ENCODE data around the gene ABRACL.
"Not testable (repeated sequence)": the region's sequence is repeated elsewhere in the genome, so short reads cannot be mapped to it uniquely, and the experiment has no call there.

Gene ABRACL, protein sequence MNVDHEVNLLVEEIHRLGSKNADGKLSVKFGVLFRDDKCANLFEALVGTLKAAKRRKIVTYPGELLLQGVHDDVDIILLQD

DNA sequence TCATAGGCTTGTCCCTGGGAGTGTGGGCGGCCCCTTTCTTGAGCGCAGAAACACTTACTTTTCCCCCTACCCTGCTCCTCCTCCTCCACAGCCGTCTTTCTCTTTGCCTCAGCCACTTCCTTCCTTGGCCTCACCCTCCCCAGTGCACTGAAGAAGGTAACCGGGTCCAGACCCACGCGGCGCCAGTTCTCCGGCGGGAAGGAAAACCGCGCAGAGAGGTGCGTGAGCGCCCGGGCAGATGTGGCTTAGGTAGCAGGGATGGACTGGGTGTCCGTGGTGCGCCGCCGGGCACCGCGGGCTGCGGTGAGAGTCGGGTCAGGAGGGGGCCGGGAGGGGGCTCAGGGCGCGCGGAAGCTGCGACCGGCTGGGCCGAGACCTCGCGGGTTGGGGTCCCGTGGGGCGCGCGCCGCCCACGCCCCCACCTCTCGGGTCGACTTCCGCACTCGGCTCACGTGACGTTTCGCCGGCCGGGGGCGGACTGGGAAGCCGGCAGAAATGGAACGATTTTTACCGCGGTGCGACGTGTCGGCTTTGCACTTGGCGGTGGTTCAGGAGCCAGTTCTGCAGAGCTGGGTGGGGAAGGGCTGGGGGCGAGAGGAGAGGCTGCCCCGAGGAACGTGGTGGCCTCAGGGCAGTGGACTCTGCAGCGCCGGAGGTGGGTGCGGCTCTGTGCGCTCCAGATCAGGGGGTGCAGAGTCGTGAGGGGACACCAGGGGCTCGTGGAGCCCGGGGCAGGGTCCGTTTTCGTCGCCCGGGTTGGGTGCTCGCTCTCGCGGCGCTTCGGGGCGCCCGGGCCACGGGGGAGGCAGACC lies at the start of gene ABRACL:
Gene ABRACL (plus strand): TSS at position 88 of the 812 bp plus-strand sequence. CDS start 5,416 bp downstream, outside the sequence.
- peak; percentile 93 for DNase-seq

DNA sequence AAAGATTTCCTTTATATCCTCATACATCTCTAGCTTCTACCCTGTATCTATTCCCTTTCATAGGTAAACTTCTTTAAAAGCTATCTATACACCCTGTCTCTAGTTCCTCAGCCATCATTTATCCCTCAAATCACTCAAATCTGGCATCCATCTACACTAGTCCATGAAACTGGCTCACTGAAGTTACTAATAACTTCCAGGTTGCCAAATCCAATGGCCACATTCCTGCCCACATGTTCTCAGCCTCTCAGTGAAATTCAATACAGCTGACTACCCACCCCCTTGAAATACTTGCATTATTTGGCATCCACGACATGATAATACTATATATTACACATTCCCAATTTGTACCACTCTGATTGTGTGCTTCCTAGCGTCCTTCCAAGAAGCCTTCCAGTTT lies 49.2 kb upstream of the ABRACL start:
- no peak for DNase-seq

DNA sequence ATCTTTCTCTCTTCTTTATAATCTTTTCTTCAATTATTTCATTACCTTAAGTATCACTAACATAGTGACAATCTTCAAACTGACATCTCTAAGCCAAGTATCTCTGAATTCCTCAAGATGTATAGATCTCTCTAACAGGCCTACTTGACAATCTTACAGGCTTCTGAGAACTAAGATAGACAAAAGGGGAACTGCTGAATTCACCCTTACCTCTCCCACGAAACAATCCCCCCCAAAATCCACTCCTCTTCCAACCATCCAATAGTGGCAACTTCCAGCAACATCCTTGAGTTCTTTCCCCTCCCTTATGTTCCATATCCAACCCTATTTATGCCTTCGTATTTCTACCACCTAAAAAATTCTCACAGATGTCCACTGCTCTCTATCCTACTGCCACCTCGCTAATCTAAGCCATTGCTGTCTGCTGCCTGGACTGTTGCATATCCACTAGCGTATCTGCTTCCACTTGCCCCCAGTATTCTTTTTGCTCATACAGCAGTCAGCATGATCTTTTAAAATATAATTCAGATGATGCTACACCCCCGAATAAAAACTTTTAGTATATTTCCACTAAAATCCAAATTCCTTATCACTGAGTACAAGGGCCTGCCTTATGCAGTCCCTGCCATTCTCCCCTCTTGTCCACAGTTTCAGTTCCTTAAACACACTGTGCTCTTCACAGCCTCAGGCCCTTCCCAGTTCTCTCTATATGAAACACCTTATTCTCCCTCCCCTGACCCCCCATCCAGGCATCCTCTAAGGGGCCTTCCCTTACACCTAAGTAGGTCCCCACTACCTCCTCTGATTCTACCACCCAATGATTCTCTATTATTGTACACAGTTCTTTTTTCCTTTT lies 48.5 kb upstream of the ABRACL start:
- DNase-seq: no peak

DNA sequence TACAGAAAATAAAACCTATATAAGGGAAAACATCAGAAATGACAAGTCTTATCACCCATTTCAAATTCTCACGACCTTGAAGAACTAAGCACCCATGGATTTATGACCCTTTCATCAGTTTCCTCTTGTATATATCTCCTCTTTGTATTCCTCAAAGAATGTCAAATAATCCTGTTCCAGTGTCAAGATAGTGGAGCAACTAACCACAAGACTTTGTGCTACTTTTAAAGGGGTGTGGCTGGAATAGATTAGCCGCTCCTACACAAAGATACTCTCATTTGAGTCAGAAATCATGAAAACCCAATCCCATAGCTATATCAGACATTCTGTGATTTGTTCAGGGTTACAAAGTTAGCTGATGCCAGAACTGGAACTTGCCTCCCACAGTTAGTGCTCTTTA lies 47.1 kb upstream of the ABRACL start:
- no peak for DNase-seq

DNA sequence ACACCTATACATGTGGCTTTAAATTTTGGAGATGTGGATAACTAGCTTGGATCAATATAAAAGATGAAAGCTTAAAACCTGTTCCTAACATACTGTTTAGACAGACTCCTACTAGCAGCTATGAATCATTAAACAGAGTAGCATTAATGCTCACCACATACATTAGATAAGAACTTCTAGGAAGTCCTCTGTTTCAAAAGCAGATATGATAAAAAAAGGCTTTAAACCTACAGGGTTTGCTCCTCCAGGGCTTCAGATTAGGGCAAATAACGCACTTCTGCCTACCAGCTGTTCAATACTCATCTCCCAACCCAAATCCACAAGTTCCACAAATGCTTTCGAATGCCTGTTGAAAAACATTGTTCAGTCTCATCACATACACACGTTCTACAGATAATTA lies 42.0 kb upstream of the ABRACL start:
- DNase-seq: peak; percentile 25

DNA sequence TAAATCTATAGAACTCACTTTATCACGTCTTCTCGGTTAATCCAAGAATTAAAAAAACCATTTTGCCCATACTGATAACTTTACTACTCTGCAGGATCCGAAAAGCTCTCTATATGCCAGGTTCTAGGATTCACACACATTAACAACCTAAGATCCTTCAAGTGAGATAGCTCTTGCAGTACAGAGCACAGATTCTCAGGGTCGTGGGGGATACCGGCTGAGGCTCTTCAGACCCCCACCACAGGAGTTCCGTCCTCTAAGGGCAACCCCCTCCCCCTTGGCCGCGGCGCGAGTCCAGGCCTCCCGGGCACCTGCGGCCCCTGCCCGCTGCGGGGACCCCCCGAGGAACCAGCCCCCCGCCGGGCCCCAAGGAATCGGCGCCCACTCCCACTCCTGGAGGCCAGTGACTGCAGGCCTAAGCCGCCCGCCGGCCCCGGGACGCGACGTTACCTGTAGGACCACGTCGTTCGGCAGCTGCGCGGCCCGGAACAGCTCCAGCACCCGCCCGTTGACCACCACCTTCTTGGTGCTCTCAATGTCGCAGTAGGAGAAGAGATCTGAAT lies 41.4 kb upstream of the ABRACL start:
- no peak for DNase-seq

DNA sequence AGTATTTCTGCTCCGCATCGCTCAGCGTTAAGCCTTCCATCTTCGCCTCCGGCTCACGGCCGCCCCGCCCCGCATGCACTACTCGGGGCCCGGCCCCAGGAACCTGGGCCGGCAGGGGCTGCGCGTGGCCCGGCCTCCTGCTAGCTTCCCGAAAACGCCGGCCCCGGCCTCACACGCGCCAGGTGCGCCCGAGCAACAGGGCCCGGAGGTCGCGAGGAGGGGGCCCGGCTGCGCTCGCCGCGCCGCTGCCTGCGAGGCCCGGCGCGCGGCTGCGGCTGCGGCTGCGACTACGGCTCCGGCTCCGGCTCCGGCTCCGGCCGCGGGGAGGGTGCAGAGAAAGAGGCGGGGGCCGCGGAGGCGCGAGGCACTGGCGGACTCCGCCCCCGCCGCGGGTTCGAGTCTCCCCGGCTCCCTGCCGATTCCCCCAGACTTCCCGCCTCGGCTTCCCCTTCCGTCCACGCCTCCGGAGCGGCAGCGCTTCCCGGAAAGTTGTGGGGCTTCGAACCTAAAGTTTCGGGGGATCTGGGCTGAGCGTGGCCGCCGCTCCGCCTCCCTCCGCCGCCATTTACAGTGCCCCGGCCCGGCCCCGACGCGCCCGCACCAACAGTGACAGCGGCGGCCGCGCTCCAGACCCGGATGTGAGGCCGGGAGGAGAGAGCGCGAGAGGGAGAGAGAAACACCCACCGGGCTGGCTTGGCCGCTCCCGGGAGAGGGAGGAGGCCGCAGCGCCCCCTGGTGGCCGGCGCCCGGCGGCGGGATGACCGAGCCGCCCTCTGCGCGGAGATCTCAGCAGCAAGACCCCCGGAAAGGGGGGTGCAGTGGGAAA lies 40.7 kb upstream of the ABRACL start, which contains the start of gene REPS1:
Gene REPS1 (minus strand): TSS at position 611 of the 826 bp plus-strand sequence. CDS start 571 bp downstream, at position 40.
- DNase-seq: peak; percentile 93

DNA sequence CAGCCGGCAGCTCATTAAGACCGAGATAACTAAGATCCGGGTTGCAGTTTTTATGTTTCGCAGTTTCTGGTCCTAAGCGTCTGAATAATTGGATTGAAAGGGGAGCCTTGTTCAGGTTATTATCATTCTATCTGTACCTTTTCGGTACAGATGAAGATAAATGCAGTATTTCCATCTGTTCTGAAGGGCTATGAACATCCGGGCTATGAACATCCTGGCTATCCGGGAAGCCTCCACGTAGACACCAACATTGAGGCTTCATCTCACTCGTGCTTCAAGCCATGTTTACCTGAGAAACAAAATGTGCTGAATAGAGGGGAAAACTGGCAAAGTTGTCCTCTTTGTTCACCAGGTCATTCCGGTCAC lies 40.1 kb upstream of the ABRACL start:
- no peak for DNase-seq

DNA sequence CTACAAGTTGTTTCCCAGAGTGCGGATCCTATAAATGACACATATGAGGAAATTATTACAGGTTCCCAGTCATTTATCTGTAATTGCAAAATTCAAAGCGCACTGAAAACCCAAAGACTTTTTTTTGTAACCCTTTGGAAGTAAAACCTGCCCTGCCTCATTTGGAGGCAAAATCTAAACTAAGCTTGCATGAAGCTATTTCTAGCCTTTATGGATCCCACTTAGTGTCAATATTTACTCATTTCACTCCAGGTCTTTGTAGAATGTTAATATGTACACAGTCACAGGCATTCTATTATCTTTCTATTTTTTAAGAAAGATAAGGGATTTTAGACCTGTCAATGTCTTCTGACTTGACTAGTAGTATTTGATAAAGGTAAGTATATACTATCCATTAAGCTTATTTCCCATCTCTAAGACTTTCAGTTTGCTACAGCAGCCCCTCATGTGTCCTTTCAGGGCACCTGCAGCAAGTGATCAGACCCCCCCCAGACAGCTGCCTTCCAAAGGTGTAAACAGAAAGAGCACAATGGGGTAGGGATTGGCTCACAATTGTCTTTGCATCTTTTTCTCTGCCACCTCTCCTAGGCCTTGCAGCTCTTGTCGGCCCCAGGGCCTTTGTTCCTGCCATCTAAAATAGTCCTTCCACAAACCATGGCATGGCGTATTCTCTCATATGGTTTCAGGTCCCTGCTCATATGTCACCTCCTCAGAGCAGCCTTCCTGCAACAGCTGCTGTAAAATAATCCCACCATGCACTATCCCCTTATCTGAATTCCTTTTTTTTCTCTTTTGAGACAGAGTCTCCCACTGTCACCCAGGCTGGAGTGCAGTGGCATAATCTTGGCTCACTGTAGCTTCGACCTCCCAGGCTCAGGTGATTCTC lies 39.2 kb upstream of the ABRACL start:
- DNase-seq: no peak

DNA sequence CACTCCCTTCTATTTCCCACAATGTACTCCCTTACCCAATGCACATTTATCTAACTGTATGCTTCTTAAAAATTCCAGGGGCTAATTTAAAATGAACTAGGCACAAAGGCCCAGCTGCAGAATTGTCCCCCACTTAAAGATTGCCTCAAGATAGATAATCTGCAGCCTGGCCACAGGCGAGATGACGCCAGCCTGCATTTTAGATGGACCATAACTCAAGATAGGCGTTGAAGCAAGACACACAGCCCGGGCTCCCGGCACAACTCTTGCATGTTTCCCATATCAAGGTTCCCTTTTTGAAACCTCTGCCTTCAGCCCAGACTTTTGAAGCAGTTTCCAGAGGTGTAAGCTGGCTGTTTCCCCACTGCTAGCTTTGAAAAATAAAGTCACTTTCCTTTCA lies 37.3 kb upstream of the ABRACL start:
- no peak for DNase-seq

DNA sequence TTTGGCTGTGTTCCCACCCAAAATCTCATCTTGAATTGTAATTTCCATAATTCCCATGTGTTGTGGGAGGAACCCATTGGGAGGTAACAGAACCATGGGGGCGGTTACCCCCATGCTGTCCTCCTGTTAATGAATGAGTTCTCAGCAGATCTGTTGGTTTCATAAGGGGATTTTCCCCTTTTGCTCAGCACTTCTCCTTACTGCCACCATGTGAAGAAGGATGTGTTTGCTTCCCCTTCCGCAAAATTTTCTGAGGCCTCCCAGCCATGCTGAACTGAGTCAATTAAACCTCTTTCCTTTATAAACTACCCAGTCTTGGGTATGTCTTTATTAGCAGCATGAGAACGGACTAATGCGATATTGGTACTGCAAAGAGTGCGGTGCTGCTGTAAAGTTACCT lies 35.6 kb upstream of the ABRACL start:
- DNase-seq: not testable (repeated sequence)

DNA sequence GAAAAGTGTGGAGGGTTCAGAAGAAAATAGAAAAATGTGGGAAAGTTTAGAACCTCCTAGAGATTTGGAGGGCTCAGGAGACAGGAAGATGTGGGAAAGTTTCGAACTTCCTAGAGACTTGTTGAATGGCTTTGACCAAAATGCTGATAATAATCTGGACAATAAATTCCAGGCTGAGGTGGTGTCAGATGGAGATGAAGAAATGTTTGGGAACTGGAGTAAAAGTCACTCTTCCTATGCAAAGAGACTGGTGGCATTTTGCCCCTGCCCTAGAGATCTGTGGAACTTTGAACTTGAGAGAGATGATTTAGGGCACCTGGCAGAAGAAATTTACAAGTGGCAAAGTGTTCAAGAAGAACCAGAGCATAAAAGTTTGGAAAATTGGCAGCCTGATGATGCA lies 35.1 kb upstream of the ABRACL start:
- not testable (repeated sequence) for DNase-seq

DNA sequence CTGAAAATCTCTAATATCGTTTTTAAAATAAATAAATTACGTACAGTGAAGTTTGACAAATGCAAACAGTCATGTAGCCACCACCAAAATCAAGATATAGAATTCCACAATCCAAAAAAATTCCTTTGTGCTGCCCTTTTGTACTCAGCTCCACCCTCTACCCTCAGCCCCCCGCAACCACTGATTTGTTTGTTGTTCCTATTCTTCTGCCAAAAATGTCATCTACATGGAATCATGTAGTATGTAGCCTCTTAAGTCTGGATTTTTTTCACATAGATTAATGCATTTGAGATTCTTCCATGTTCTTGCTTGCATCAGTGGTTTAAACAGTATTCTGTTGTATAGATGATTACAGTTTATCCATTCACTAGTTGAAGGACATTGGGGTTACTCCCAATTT lies 32.0 kb upstream of the ABRACL start:
- DNase-seq: no peak

DNA sequence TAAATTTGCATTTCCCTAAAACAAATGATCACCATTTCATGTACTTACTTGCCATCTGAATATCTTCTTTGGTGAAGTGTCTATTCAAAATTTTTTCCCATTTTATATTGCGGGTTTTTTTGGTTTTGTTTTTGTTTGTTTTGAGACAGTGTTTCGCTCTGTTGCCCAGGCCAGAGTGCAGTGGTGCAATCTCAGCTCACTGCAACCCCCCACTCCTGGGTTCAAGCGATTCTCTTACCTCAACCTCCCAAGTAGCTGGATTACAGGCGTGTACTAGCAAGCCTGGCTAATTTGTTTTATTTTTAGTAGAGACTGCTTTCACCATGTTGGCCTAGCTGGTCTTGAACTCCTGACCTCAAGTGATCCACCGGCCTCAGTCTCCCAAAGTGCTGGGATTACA lies 31.4 kb upstream of the ABRACL start:
- no peak for DNase-seq

DNA sequence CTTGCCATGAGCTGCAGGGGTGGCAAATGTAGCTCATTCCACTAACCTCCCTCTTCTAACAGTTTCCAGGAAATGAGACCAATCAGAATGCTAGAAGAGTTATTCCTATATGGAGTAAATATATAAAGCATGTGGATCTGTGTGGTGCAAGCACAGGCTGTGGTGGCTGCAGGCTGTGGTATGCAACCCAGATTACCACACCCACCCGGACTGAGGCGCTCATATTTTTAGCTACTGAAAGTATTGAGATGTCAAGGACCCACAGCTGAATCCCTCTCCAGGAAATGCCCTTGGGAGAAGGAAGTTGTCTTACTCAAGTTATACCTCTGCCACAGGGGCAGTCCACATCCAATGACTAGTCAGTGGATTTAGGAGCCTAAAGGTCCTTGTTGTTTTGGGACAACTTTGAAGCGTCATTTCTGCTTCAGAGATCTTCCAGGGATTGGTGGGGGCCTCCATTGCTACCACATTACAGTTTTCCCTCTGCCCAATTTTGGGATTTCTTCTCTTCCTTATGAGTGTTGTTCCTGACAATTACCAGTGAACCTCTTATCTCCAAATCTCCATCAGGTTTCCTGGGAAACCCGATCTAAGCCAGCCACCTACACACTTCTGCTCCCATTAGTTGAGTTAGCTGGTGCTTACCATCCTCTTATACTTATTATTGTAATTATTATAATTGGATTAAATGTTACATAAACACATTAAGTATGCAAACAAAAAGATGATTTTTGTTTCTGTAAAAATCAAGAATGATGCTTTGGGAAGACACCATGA lies 28.4 kb upstream of the ABRACL start:
- no peak for DNase-seq

DNA sequence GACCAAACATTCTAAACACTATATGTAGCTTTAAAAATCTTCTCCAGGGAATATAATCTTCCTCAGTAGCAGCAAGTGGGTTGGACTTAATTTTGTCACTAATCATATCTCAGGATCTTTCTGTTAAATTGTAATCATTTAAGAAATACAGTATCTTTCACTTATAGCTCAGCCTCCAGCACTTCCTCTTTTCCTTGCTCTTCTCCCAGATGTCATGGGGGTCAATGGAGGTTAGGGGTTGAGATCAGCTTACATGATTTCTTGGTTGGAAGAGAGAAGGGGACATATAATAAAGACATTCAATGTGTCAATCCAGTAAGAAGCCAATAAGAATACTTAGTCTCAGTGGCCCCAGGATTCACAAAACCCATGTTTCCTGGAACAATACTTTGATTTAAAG lies 24.8 kb upstream of the ABRACL start:
- no peak for DNase-seq

DNA sequence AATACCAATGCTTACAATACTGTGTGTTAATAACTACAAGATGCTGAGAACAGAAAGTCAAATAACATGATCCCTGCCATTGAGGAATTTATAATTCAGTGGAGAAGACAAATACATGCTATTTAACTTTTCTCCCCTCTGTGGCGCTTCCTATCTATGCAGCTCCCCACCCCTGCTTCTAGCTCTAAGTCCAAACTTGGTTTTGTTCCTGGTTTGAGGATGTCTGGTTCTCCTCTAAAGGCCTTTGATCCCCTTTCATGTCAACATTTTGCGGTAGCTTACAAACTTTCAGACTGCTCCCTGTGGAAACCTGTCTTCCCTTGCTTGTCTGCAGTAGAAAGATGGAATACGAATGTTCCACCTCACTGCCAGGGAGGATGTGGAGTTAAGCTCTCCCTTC lies 22.1 kb upstream of the ABRACL start:
- DNase-seq: no peak

DNA sequence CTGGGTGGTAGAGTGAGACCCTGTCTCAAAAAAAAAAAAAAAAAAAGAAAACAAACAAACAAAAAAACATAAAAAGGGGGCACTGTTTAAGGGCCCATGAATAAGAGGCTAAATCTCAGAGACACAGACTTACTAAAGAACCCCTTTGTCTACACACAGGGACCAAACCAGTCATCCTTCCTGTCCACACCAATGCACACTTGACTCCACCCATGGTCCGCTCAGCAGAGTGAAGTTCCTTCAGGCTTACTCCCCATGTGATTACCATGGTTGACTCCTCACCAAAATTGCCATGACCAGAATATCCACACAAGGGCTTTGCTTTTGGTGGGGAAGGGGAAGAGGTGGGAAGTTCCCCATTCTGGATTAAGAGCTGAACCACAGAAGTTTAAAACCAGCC lies 21.1 kb upstream of the ABRACL start:
- DNase-seq: no peak

DNA sequence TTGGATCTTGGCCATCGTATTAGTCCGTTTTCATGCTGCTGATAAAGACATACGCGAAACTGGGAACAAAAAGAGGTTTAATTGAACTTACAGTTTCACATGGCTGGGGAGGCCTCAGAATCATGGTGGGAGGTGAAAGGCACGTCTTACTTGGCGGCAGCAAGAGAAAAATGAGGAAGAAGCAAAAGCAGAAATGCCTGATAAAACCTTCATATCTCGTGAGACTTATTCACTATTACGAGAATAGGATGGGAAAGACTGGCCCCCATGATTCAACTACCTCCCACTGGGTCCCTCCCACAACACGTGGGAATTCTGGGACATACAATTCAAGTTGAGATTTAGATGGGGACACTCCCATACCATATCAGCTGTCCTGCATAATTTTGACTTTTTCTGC lies 20.4 kb upstream of the ABRACL start:
- DNase-seq: no peak

DNA sequence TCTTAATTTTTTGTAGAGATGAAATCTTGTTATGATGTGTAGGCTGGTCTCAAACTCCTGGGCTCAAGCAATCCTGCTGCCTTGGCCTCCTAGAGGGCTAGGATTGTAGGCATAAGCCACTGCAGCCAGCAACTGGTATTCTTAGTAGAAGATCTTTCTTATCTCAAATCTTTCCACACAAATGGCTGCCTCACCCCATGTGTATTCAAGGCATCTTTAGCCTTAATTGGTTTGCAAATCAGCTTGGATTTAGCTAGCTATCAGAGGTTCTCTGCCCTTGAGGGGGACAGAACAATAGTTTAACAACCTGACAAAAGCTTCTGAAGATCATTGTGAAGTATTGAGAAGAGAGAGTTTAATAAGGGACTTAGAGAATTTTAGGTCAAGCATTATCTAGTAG lies 17.9 kb upstream of the ABRACL start:
- DNase-seq: no peak

DNA sequence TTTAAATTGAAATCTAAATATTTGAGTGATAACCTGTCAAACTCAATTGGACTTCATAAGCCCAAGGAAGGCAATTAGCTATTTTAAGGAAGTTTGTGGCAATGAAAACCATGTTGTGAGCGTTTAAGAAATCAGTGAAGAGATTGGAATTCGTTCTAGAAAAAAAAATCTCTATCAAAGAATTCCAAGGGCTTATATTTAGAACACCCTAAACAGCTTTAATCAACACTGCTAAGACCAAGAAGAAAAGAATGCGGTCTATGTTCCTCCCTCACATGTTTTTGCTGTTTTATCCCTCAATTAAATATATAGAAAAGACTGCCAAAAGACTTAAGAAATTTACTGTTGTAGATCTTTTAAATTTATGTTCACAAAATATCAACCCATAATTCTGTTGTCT lies 16.6 kb upstream of the ABRACL start:
- DNase-seq: no peak

Data from activated CD4-positive, alpha-beta T cell treated with anti-CD3 and anti-CD28 coated beads, Interleukin-2, amount 50 U/mL, for 16 hours (primary cell).